HG03139 (cell line): ENCODE data around the gene RTF1.

Experiments
- ATAC-seq: cut with Tn5 transposase; IDR thresholded peaks from one replicate; pipeline ENCODE4 v1.9.1; 2021; ENCODE audit not compliant: unreplicated experiment

Gene RTF1

DNA sequence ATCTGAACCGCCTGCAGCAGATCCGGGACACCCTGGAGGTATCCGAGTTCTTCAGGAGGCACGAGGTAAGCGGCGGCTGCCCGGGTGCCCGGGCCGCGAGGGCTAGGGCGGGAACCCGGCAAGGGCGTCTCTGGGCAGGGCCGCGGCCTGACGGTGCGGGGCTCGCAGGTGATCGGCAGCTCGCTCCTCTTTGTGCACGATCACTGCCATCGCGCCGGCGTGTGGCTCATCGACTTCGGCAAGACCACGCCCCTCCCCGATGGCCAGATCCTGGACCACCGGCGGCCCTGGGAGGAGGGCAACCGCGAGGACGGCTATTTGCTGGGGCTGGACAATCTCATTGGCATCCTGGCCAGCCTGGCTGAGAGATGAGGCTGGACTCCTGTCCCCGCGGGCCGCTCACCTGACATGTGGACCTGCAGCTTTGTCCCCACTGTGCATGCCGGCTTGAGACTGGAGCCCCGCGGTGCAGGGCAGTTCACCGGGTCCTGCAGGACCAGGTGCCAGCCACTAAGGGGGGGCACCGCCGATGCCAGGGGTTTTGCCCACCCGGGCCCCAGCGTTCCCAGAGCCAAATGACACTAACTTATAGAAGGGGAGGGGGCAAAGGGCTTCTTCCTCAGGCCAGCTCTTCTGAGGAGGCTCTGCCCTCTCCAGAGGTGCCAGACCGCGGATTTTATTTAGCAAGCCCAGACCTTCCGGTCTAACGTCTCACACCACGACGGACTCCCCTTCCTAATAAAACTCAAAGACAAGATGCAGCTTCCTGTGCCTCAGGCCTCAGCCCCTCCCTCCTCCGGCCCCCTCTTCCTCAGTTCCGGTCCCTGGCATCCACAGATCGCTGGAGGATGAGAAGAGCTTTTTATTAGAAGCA, 86.1 kb downstream of the RTF1 start:
- no peak for ATAC-seq

DNA sequence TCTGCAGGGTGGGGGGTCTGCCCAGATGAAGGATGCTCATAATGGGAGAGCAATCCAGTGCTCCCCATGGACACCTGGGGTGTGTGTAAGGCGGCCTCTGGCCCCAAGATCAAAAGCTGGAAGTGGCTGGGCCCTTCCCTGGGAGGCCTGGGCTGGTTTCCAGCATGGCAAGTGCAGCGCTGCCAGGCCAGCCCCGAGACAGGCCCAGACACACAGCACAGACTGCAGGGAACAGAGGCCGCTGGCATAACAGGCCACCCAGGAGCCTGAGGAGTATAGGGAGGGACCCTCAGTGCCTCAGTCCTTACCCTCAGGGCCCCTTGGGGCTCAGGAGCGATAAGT, 86.7 kb downstream of the RTF1 start:
- no peak for ATAC-seq

DNA sequence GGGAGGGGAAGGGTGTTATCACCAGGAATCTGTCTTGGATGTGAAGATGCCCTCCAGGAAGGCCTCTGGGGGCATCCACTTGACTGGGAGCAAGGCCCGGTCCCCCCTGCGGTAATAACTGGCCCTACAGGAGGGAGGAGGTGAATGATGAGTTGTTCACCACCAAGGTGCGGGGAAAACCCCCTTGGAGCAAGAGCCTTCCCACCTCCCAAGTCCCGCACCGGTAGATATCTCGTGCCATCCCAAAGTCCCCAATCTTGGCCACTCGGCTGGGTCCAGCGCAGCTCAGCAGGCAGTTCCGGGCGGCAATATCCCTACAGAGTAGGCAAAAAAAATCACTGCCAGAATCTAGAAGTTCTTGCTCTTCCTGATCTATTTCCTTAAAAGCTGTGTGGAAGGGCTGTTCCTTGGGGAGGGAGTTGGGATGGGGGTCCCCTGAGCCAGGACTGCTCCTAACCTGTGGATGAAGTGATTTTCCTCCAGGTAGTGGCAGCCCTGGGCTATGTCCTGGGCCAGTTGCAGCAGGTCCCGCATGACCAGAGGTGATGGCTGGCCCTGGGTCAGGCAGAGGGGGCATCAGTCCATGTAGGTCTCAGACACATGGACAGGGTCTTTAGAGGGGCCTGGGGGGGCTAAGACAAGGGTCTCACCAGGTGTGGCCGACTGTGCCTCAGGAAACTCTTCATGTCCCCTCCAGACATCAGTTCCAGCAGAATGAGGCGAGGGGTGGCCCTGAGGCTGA, 88.0 kb downstream of the RTF1 start:
- ATAC-seq = no peak

DNA sequence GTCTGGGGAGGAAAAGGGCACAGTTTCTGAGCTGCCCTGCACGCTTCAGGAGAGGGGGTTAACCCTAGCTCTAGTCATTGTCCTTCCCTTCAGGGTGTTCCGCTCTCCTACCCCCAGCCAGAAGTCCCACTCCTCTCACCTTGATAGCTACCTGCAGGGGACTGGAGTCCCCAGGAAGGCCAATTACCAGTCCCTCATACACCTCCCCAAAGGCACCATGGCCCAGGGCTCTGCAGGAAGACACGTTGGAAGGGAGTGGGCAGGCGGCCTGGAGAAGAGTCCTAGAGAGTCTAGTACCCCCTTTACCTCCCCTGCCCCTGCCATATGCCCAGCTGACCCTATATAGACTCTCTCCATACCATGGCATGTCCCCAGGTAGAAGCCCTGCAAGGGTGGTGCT, 88.9 kb downstream of the RTF1 start:
- ATAC-seq = no peak

DNA sequence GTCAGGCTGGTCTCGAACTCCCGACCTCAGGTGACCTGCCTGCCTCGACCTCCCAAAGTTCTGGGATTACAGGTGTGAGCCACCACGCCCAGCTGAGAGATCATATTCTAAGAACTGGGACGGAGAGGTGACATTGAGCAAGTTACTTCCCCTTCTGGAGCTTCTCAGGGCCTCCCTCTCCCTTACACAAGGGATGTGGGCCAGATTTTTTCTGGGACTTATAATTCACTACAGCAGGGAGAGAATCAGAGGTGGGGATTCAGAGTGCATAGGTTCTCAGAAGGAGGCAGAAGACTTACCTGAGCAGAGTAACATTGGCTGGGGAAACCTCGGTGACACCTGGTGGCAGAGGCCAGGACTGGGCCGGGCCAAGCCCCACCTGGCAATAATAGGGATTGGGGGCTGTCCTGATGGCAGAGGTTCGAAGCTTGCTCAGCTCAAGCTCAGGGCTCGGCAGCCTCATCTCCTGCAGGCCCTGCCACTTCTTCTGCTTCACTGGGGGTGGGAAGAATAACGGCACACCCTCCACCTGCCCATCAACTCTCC, 90.0 kb downstream of the RTF1 start:
- ATAC-seq = no peak

DNA sequence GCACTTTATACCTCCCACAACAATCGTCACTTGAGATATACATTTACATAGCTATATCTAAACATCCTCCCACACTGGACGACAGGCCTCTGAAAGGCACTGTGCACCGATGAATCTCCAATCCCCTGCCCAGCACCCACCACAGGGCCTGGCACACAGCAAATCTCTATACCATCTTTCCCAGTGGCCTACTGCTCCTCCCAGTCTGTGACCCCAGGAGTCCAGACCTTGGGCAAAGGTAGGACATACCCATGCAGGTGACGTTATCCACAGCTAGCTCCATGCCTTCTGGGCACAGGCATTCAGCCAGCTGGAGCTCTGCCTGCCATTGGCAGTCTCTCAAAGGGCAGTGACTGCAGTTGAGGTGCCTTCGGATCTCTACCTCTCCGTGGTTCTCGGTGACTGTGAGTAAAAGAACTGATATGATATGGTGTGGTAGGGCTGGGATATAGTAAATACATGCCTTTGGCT, 91.0 kb downstream of the RTF1 start:
- no peak for ATAC-seq

DNA sequence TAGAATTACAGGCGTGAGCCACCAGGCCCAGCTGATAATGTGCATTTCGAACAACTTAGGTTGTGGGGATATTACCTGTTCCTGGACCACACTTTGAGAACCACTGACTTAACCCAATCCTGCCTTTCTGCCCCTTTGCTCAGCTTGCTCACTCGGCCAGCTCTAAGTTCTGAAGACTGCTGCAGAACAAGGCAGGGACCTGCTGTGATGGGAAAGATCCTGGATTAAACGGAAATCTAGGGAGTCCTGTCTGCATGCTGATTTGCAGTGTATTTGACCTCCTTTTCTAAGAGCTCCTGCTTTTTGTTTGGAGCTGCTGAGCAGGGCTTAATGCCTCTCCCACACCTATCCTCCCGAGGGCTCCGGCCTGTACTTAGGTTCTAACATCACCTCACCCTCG, 93.8 kb downstream of the RTF1 start:
- no peak for ATAC-seq

DNA sequence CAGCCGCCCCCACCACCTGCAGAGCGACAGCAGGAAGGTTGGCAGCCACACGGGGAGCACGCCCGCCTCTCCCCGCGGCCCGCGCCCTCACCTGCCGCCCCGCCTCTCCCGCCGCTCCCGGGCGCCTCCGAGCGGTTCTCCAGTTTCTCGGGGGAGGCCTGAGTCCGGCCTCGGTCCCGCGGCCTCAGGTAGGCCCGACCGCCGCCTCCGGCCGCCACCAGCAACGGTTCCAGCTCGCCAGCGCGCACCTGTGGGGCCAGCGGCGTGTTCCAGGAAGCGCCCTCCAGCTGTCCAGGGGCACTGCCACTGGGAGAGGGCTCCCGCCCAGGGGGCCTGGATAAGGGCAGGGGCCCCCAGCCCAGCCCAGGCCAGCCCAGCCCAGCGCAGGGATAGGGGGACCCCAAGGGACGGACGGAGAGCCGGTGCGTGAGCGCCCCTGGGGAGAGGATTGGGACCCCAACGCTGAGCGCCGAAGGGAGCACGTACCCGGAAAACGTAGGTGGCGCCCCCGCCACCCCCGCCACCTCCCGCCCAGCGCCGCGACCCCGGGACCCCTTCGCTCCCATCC, 94.5 kb downstream of the RTF1 start:
- ATAC-seq = no peak

DNA sequence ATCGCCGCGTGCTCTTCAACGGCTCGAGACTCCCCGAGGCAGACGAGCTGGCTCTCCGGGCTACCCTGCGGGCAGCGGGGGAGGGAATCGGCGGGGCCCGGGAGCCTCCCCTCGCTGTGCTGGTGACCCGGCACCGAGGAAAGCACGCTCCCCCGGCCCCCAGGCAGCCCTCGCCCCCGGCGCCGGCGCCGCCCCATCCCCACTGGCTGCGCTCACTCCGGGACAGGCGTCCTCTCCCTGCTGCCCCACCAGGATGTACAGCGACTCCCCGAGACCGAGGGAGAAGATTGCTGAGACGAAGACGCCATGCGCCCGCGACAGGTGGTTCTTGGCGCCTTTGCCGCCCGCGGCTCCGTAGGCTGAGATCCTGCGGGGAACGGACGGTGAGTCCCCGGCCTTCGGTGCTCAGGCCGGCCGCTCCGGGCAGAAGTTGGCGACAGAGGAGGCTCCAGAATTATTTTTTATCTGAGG, 95.0 kb downstream of the RTF1 start:
- ATAC-seq = no peak

DNA sequence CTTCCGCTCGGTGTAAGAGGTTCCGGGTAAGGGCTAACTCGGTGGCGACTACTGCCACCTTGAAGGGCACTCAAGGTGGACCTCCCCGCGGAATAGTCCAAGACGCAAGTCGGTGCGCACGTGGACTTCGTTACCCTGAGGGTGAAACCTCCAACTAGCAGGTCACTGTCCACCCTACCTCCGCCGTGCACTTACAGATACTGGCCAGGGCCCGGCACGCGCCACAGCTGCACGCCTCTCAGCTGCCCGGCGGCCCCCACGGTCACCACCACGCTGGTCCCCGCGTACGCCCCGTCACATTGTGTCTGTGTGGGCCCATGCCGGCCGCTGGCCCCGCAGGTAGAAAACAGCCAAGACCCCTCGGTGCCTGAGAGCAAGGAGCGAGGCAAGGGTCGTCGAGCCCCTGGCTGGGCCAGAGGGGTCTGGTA, 95.6 kb downstream of the RTF1 start:
- no peak for ATAC-seq

DNA sequence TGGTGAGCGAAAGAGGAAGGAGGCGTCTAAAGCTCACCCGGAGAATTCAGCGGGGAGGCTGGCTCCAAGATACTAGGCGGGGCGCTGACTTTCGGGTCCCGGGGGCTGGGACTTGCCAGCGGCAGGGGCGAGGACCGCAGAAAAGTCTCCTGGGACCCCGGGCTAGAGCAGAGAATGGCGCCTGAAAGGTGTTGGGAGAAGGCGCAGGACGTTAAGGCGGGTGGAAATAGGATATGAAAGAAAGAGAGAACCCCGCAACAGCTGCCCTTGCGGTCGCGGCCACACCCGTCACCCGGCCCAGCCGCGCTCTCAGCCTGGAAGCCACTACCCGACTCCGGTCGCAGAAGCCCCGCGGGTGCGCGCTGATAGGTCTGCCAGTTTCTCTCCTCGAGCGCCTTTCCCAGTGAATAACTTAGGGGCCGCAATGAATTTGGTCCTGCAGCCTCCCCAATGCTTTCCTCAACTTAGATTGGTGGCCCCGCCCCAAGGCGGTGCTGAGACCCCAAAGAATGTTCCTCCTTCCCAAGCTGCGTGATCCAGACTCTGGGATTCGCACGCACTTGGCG, 96.1 kb downstream of the RTF1 start:
- no peak for ATAC-seq

DNA sequence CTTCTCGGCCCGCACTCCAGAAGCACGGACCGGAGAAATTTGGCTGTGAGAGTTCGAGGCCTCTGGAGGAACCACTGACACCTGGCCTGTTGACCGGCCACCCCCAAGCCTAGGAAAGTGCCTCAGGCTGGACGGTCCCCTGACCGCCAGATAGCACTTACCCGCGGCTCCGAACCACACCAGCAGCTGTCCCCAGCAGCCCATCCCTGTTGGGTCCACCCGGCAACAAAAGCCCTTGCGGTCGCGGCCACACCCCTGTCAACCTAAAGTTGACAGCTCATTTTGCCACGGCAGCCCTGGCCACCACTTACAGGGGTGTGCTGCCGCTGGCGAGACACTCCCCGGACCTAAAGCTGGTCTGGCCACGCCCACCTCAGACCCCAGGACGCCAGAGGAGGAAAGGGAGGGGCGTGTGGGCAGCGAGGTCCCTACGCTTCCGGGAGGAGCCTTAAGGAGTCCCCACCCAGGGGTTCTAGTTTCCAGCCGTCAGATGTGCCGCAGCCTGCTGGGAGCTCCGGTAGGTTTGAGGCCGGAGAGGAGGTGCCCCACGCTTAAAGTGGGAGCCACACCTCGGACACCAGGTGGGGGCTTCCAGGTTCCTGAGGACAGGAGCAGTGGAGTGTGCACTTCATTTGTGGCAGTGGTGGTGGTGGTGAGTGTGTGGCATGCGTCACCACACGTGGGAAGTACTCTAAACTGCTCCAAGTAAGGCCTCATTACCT, 96.8 kb downstream of the RTF1 start, which contains the start of gene LTK:
LTK (minus strand) TSS at position 322 of the 722 bp plus-strand sequence; CDS start at position 204, 118 bp downstream.
- ATAC-seq = no peak

DNA sequence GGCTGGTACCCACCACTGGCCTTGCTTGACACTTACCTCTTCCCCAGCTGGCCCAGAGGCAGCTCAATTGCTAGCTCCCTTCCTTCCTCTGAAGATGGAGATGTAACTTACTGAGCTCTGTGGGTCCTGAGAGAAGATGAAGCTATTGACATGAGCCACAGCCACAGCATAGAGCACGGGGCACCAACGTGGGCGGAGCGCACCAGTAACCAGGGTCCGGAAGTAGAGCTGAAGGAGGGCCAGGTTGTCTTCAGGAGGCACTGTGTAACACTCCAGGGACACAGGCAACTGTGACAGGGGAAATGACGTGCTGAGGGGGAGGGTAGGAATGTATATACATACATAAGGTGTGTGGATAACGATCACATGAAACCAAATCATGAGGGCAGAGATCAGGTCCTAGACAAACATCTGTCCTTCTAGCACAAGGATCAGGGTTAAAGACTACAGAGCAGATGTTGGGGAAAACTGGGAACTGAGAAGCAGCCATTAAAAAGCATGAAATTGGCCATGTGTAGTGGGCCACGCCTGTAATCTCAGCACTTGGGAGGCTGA, 101.1 kb downstream of the RTF1 start:
- no peak for ATAC-seq

DNA sequence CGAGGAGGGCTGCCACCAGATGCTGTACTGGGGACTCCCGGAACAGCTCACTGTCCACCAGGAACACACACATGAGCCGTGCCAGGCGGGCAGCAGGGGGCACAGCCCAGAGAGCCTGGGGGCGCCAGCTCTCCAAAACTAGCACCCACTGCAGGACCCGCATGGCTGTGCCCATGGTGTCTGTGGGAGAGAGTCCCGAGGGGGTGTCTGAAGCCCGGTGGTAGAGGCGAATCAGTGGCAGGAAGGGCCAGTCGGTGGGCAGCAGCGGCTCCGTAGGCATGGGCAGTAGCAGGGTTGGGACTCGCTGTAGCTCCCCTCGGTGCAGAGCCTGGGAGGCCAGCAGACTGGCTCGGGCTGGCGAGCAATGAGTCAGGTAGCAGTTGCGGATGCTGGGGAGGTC, 103.7 kb downstream of the RTF1 start:
- ATAC-seq = no peak

DNA sequence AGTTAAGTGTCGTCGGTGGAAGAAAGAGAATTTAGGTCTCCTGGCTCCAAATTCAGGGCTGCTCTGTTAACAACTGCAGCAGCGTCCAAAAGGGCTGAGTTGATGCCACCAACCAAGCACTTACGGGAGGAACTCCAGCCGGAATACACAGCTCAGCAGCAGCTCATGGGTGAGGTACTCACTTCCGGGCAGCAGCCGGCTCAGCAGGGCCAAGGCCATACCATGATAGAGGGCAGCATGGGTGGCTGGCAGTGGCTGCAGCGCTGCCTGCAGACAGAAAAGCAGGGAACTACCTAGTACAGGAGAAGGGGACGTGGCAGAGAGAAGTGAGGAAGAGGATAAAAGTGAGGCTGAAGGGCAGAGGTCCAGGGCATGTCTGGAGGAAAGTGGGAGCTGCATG, 104.7 kb downstream of the RTF1 start:
- ATAC-seq = no peak

DNA sequence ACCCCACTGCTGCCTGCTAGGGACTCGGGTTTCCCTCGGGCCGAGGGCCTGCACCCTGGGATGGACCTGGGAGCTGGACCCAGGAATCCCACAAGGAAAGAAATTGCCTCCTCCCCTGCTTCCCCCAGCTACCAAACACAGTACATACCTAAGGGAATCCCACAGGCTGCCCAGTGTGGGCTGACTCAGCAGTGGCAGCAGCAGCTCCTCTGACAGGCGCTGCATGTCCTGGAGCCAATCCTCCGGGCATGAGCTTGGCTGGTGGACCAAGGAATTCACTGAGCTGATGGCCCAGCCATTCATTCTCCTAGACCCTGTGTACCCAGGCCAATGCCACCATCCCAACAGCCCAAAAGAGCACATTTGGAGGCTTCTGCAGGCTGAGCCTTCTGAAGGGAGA, 106.2 kb downstream of the RTF1 start:
- no peak for ATAC-seq

DNA sequence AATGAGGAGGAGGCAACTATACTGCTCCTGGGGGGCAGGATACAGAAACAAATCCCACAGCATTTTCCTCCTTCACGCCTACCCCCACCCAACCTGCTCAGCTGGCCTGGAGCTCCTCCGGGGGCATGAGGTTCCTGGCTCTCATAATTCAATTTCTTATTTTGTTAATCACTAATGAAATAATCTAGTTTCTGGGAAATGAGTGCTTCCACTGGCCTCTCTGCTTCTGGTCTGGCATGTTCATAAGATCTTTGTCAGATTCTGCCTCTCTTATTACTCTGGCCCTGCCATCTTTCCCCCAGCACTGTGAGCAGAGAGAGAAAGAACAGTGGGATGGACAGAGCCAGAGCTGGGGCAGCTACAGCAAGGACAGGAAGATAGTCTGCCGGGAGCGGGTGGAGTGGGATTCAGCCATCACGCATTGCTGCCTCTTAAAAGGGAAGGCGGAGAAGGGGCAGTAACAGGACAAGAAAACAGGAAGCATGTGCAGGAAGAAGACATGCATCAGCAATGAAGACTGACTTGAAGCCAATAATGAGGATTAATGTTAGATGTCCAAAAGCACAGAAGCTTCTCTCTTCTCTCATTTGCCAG, 113.6 kb downstream of the RTF1 start:
- no peak for ATAC-seq
